ENCODE measurements around the gene KCNJ15. TPM values are rescaled to one million over a fixed set of nuclear protein-coding genes. Genes with fewer than 3 reads are reported as not detected.

KCNJ15 gene
- total RNA-seq, 2 donors from 2014 or later: 0.33 to 1.3 TPM

GRCh38 chr21:38342739-38343138 is 85.9 kb downstream of the KCNJ15 start:
- Histone ChIP-seq H3K27me3 (no peaks in the 10 kb centered on the region), H3K4me1 (peaks cover 0 to 13% of the 10 kb centered on the region in 2 donors), H3K9me3 (no peaks in the 10 kb centered on the region), H3K36me3 (no peaks in the 10 kb centered on the region), H3K4me3 (no peak overlapping the region), H3K27ac (peak overlapping the region in 1 of 2 donors; percentile 59)
- no peak for DNase-seq (ENCODE audit: low spot score)
- TF ChIP-seq CTCF (IDR thresholded peaks at IDR 0.05): no peak

- Histone ChIP-seq H3K27me3 (no peaks in the 10 kb centered on the region), H3K36me3 (no peaks in the 10 kb centered on the region), H3K9me3 (no peaks in the 10 kb centered on the region), H3K4me1 (peaks cover 0 to 13% of the 10 kb centered on the region in 2 donors), H3K27ac (peak overlapping the region; percentile 26 to 59), H3K4me3 (no peak overlapping the region)
- peak; percentile 87 for DNase-seq (ENCODE audit: low spot score)
- TF ChIP-seq CTCF (IDR thresholded peaks at IDR 0.05): no peak
Measured at GRCh38 chr21:38343691-38344090, 86.9 kb downstream of the KCNJ15 start.

- Histone ChIP-seq H3K27ac (no peak overlapping the region), H3K4me1 (peaks cover 0 to 13% of the 10 kb centered on the region in 2 donors), H3K27me3 (no peaks in the 10 kb centered on the region), H3K9me3 (no peaks in the 10 kb centered on the region), H3K36me3 (no peaks in the 10 kb centered on the region), H3K4me3 (no peak overlapping the region)
- DNase-seq (ENCODE audit: low spot score): no peak
- TF ChIP-seq CTCF (IDR thresholded peaks at IDR 0.05): no peak
Measured at GRCh38 chr21:38346286-38346685, 89.5 kb downstream of the KCNJ15 start.

GRCh38 chr21:38349111-38349746 is 92.4 kb downstream of the KCNJ15 start:
- H3K4me1 ChIP-seq: peaks cover 0 to 10% of the 10 kb centered on the region in 2 donors
- H3K27ac ChIP-seq: no peak overlapping the region
- H3K4me3 ChIP-seq: no peak overlapping the region

GRCh38 chr21:38349977-38350376 is 93.2 kb downstream of the KCNJ15 start:
- no peak overlapping the region for H3K4me3 ChIP-seq
- H3K27me3 ChIP-seq: no peaks in the 10 kb centered on the region
- TF ChIP-seq CTCF (IDR thresholded peaks at IDR 0.05): no peak
- H3K36me3 ChIP-seq: no peaks in the 10 kb centered on the region
- peaks cover 0 to 10% of the 10 kb centered on the region in 2 donors for H3K4me1 ChIP-seq
- H3K9me3 ChIP-seq: no peaks in the 10 kb centered on the region
- no peak overlapping the region for H3K27ac ChIP-seq
- DNase-seq (ENCODE audit: low spot score): no peak

More at GRCh38 chr21:38349111-38349746, 92.4 kb downstream of the KCNJ15 start:
- no peak for DNase-seq (ENCODE audit: low spot score)
- Histone ChIP-seq H3K27me3 (no peaks in the 10 kb centered on the region), H3K9me3 (no peaks in the 10 kb centered on the region), H3K36me3 (no peaks in the 10 kb centered on the region)
- no peak for TF ChIP-seq CTCF (IDR thresholded peaks at IDR 0.05)

GRCh38 chr21:38350684-38351083 is 93.9 kb downstream of the KCNJ15 start:
- peaks cover 0 to 10% of the 10 kb centered on the region in 2 donors for H3K4me1 ChIP-seq
- no peaks in the 10 kb centered on the region for H3K36me3 ChIP-seq
- no peaks in the 10 kb centered on the region for H3K27me3 ChIP-seq
- no peak for DNase-seq (ENCODE audit: low spot score)
- H3K9me3 ChIP-seq: no peaks in the 10 kb centered on the region
- H3K4me3 ChIP-seq: no peak overlapping the region
- no peak overlapping the region for H3K27ac ChIP-seq
- TF ChIP-seq CTCF (IDR thresholded peaks at IDR 0.05): no peak

Data from right atrium auricular region (tissue), 2 donors.